ENCODE data around the gene CLN6.
A peak's percentile ranks its signal among the peaks of the same experiment; 100 is the strongest.
"Not testable (repeated sequence)": the region's sequence is repeated elsewhere in the genome, so short reads cannot be mapped to it uniquely, and the experiment has no call there.

CLN6 gene

DNA sequence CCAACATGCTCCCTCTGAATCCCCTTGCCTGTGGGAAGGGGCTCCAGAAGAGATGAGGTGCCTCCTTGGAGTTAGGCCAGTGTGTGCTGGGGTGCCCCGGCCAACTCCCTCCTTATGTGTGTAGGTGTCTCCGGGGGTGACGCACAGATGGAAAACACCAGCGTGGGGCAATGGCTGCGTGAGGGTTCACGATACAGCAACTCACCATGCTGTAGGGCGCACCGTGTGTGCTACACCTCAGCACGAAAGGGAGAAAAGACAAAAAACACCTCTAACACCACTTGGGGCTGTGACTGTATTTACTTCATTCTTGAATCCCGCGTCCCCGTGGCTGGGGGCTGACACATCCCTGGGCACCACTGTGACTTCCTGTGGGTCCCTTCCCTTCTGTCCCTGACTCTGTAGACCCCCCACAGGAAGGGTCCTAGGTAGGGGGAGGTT lies 22.8 kb downstream of the CLN6 start:
- DNase-seq, result no peak

DNA sequence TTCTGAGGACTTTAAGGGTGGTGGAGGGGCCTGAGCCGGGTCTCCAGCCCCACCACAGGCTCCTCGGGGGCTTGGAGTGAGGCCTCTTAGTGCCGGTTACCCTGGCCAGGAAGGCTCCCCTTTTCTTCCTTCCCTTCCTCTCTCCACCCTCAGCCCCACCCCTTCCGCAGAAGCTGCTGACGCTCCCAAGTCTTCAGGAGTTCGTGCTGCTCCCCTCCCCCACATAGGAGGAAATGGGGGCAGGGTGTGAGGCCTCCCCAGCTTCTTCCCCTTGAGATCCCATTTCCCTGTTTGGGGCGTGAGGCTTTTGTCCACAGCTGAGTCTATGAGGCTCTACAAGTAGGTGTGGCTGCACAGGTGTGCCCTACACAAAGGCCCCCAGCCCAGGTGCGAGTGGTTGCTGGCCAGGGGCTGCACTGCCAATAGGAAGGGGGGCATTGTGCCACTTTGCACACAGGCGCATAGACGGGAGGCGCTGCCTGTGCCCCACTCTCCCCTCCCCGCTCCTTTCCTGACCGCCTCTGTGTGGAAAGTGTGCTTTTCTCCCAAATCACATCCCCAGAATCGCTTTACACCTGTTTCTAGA lies 23.5 kb downstream of the CLN6 start:
- DNase-seq, result peak in 3 of 14 donors; percentile 42 to 54 (median 49)

DNA sequence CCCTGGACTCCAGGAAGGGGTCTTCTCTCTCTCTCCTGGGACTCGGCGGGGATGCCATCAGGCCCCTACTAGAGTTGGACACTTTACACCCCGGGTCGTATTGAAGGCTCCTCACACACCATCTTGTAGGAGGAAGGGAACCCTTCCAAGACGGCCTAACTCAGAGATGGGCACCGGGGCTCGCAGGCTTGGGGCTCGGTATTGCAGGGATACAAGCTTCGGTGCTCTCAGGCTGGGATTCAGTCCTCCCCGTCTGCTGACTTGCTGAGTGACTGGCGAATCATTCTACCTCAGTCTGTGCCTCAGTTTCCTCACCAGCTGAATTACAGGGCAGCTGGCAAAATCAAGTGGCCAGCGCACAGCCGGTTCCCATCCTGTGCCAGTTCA lies 24.0 kb downstream of the CLN6 start:
- DNase-seq, result no peak

DNA sequence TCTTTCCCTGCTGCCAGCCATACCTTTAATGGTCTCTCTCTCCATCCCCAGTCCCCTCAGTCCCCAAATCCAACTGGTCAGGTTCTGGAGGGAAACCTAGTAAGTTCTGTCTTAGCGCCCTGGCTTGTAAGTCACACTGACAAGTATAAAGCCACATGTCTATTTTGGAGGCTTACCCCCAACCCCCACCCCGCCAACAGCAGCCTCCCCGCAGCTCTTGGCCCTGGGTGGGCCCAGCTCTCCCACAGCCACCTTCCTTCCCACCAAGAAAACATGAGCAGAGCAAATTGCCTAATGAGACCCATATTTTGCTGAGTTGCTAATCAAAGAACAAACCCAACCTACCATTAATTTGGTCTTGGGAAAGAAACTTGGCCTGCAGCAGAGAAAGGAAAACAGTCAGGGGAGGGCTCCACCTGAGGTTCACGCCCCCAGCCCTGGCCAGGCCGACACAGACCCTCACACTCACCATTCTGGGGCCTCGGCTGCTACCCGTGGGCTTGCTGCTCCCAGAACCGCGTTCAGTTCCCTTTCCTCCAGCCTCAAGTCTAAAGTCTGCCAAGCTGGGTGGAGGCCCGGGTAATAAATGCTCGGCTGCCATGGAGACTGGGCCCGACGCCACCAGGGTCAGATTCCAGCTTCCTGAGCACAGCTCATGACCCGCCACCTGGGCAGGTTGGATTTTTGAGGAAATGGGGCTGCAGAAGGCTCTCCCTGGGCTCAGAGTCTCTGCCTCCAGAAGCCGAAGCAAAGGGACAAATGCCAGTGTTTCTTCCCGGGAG lies 24.6 kb downstream of the CLN6 start, which contains the start of gene CALML4:
TSS of gene CALML4 (minus strand) at position 557 of the 782 bp plus-strand sequence. CDS start at position 472, 85 bp downstream.
- peak in 4 of 14 donors; percentile 18 to 71 (median 34) for DNase-seq

DNA sequence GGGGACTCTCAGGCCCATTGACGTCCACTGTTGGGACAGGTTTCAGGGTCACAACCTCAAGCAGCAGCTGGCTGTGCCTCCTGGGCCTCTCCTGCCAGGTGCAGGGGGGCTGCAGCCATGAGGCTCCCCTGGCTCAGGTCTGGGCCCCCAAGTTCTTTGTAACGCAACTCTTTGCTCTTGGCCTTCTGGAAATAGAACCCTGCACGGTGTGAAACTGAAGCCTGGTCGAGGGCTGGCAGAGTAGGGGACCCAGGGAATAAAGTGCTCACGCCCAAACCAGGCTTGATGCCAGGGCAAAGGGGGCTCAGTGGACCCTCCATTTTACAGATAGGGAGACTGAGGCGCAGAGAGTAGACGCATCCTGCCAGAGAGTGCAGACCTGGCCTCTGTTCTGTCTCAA lies 25.2 kb downstream of the CLN6 start:
- DNase-seq, result no peak

DNA sequence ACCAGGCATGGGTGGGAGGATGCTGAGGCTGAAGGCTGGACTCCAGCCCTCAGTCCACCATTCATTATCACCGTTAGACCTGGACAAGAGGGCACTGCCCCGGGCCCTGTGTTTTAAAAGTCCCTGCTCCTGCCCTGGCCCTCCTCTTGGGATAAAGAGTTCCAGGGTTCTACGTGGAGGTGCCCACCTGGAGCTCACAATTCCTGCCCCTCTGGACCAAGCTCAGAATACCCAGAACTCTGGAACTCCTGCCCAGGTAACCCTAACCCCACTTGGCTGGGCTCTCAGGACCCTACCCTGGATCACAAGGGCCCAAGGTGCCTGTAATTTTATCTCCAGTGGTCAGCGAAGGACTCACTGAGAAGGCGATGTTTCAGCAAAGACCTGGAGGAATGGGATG lies 25.6 kb downstream of the CLN6 start:
- no peak for DNase-seq

DNA sequence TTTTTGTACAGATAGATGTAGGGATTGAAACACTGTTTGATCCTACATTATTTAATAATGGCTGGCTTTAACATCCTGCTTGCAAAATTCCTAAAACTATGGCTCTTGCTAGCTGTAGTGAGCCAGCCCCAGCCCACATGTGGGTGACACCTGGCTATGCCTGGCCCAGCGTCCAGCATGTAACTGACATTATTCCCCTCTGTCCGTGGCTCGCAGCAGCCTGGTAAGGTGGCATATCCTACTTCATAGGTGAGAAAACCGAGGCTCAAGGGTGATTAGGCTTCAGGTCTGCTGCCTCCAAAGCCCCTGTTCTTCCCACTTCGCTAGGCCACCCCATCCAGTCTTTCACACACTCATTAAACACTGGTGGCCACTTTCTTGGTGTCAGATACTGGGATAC lies 26.0 kb downstream of the CLN6 start:
- no peak for DNase-seq

DNA sequence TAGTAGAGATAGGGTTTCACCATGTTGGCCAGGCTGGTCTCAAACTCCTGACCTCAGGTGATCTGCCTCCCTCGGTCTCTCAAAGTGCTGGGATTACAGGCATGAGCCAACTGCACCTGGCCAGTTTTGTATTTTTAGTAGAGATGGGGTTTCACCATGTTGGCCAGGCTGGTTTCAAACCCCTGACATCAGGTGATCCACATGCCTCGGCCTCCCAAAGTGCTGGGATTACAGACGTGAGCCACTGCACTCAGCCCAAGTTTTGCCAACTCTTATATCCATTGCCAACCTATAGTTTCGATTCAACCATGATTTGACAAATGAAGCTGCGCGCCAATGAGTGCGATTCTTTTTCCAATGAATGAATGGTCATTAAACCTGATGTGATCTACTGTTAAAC lies 26.5 kb downstream of the CLN6 start:
- DNase-seq, result not testable (repeated sequence)

DNA sequence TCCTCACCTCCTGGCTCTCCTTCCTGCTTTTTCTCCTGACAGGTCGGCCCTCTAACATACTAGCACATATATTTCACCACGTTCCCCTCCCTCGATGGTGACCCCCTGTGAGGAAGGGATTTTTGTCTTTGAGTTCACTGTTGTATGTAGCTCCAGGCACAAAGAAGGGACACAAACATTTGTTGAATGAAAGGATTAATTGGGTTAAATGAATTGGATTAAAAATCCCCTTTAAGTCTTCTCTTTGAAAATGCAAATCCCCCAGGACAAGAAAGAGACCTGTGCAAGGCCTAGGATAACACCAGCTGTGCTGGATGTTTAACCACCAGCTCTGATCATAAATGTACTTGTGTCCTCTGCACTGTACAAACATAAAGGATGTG lies 27.7 kb downstream of the CLN6 start:
- no peak for DNase-seq

DNA sequence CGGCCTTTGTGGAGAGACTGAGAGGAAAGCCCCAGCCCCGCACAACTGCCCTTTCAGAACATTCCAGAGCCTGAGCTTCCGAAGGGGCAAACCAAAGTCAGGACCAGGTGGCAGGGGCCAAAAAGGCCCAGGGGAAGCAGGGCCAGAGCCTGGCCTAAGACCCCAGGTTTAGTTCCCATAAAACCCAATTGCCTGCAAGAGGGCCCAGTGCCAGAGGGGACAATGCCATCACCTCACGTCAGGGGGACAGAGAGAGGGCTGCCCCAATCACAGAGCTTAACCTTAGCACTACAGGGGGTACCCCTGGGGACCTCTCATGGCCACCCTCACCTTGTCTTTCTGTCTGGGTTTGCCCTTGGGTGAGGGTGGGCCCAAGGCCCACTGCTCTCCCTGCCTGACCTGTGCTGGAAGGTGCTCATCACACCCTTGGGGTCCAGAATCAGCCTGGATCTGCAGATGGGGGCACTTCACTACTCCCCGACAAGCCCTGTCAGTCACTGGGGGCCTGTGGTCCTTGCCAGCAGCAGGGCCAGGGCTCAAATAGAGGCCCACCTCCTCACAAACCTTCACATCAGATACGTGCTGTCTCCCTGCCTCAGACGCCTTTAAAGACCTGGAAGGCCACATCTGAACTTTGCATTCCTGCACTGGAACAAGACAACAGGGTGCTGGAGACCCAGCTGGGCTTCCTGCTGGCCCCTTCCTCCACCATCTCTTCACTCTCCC lies 28.2 kb downstream of the CLN6 start:
- no peak for DNase-seq

DNA sequence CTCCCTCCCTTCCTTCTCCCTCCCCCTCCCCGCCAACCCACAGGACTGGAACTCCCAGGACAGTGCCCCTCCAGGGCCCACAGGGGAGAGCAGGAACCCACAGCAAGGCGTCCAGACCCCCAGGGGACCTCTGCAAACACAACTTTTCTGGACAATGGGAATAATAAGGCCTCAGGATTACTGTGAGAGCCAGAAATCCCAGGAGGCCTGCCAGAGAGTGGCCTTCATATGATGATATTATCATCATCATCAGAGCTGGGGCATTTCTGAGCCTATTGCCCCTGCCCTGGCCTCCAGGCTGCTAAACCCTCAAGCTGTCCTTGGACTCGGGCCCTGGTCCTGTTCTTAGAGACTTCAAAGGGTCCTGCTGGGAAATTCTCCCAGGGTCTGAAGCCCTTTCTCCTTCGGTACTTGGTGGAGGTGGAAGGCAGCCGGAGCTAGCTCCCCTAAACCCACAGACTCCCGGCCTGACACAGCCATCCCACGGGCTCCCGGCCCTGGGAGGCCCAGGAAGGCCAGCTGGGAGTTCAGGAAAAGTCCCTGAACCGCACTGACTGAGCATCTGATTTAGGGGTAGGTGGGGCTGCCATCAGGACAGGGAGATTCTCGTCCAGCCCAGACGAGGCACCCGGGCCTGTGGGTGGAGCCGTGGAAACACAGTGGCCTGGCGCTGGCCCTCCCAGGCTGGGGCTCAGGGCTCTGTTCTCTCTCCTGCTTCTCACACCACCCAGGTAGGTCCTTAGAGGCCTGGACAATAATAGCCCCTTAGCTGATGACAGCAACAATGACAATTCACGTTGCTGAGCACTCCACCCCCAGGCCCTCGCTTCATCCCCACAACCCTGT lies 29.3 kb downstream of the CLN6 start:
- no peak for DNase-seq

DNA sequence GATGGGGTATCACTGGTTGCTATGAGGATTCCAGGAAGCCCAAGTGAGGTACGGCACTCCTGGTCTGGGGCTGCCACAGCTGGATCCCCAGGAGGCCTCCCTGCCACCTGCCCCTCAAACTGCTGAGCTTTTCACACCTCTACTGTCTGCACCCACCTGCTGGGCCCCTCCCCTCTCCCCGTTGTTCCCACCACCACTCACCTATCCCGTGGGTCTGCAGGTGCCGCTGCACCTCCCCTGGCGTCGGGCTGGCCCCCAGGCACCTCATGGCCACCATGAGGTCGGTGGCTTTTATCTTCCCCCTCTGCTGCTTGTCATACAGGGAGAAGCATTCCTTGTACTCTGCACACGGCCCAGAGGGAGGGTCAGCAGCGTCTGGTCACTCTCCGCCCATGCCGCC lies 30.2 kb downstream of the CLN6 start:
- no peak for DNase-seq

DNA sequence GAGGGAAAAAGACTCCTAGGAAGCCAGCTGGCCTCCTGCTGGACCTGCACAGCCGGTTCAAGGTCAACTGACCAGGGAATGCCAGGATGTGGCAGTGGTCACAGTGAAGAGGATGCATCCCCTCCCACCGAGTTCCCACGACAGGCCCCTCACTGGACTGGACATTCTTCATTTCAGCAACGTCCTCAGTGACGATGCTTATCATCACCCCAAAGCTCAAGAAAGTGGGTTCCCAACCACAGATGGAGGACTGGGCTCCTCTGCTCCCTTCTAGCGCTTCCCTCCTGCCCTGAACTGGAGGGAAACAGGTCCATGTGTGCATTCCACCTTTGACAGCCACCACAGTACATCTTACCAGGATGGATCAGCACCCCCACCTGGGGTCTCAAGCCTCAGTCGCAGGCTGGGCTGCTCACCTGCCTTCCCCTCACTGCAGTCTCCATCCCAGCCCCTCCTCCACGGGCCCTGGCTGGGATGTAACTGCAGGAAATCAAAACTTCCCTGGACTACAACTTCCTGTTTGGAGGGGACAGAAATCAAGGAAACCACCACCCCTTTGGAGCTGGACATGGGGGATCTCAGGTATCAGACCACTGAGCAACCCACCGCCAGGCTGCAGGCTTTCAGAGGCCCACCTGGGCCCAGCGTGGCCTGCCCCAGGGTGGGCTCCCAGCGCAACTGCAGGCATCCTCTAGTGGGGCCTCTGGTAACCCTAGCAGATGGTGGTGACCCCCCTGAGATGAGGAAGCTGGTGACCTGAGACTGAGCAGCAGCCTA lies 31.7 kb downstream of the CLN6 start:
- DNase-seq, result no peak

DNA sequence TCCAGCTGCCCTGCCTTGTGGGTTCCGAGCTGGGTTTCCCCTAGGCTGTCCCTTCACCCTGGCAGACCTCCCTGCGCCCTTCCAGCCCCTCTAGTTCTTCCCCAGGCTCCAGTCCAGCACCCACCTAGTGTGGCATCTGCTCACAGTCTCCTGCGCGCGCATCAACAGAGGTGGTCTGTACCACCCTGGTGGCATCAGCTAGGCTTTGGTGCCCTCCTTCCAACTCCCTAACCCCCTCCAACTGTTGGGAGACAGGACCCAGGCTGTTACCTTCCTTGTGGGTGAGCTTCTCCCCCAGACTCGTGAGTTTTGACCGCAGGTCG lies 32.4 kb downstream of the CLN6 start:
- no peak for DNase-seq

DNA sequence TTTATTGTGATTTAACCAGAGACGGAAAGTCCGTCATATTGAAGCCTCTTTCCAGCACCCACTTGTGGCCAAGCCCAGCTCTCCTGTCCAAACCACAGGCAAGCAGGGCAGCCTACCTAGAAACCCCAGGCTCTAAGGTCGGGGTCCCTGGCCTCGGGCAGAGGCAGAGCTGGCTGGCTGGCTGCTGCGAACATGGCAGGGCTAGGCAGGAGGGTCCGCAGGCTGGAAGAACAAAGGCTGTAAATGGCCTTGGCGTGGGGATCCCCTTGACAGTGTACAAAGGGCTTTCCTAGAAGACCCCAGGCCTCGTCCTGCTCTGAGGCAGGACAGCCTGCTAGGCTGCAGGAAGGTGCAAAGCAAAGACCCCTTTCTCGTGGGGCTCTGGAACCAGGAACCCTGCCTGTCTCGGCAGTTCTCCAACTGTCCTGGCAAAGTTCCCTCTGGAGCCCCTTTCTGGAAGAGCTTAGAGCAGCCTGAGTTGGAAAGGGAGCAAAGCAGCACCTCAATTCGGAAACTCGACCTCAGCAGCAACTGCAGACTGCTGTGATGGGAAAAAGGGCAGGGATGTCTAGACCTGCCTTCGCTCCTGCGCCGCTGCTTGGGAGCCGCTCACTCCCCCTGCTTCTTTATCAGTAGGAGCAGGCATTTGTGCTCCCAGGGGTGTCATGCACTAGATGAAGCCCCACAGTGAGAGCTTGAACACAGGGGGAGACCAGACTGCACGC lies 32.9 kb downstream of the CLN6 start:
- DNase-seq, result no peak

DNA sequence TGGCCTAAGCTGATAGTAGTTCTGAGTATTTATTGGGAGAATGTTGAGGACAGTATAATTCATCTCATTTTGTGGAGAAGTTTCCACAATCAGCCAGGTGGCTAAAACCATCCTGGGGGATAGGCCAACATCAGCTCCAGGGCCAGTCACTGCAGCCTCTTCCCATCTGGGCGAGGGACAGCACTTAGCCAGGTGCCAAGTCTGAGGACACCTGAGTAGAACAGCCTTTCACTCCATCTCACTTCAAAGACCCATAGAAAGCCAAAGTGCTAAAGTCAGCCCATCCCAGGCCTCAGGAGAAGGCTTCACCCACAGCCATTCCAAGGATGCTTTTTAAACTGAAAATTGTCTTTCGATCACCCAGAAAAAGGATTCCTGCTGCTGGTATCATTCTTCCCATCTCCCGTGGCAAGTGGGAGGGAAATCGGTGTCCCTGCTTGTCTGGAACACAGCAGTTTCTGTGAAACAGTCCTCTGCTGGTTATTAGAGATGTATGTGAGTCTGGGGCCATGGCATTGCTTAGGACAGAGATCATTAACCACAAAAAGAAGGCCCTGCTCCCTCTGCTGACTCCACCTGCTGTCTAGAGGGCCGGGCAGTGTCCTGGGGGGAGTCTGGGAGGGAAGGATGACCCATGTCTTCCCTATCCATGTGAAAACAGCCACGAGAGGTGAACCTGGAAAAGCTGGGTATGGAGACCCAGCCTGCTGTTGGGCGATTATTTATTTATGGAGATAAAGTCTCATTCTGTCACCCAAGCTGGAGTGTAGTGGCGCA lies 34.0 kb downstream of the CLN6 start:
- no peak for DNase-seq

DNA sequence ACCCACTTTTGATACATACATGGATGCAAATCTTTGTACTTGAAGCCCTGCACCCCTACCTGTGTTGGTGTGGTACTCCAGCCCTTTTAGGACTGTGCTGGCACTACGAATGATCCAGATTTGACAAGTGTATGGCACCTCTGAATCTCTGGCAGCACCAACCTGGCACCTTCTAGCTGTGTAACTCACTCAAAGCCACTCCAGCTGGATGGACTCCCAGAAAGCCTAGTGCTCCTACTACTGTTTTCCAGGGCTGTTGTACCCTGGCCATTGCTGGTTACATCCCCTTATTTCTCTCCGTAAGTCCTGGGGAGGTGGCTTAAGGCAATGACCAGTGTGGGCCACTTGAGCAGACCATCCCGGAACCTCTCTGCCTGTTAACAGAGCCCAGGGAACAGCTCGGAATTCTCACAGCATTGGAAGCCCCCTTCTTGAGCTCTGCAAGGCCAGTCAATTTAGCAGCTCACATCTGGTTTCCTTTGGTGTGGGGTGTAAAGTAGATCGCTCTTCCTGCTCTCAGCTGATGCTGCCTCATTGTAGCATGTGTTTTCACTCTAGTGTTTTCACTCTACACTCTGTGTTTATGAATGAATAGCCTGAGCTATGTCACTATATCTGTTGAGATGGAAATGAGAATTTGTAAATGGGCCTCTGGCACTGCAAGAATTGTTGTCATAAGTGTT lies 36.6 kb downstream of the CLN6 start:
- DNase-seq, result peak in 5 of 14 donors; percentile 24 to 60 (median 28)

DNA sequence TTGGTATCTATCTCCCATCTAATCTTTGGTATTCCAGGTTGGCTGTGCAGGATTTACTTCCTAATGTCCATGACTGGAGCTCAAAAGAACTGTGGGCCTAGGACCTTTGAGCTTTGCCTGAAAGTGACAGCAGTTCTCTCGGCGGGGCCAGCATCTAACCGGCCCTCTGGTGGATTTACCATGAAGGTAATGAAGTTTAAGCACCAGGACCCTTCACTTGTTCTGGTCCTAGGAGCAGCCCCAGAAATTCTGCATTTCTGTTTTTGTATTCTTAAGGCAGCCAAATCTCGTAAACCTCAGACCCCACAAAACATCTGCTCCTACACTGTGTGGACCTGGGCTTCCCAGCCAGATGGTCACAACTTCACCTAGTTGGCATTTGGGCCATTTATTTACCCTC lies 37.4 kb downstream of the CLN6 start:
- no peak for DNase-seq

DNA sequence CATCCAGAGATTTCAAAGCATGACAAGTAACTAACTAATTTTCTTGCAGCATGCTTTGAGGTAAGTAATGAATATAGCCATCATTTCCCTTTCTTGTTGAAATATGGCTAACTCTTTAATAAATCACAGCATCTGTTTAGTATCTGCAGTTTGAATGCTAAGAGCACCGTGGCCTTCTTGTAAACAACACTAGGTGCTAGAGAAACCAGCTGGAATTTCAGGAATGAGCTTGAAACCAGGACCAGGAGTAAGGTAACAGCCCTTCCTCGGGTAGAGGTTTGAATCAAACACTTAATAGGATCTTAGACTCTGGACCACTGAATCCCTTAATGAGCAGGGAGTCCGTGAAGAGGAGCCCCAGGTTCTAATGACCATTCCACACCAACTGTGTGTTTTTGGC lies 38.0 kb downstream of the CLN6 start:
- DNase-seq, result no peak

DNA sequence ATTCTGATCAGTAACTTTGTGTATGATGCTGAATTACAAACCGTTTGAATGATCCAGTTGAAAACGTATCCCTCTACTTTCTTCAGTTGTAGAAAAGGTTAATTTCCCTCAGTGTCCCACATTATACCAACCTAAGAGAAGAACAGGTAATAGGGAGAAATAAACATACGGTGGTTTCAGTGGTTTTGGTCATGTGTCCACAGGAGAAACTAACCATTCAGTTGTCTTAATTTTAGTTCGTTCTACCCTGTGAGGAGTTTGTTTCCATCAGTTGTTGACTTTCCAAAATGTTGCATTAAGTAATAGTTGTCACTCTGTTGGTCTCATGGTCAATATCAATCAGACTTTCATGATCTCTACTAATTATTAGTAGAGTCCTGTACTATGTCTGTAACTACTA lies 39.5 kb downstream of the CLN6 start:
- DNase-seq, result no peak

All from C1 segment of cervical spinal cord (tissue), 14 donors.